ENCODE results near the gene EXD1.
"Not testable (repeated sequence)": the region's sequence is repeated elsewhere in the genome, so short reads cannot be mapped to it uniquely, and the experiment has no call there.

EXD1 gene

DNA sequence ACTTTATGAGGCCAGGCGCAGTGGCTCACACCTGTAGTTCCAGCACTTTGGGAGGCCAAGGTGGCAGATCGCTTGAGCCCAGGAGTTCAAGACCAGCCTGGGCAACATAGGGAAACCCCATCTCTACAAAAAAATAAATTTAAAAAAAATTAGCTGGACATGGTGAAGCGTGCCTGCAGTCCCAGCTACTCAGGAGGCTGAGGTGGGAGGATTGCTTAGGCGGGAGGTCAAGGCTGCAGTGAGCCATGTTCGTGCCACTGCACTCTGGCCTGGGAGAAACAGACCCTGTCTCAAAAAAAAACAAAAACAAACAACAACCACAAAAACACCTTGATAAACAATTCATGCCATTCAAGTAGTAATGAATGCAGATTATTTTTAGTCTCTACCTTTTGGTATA is 4.7 kb upstream of the EXD1 start:
- H3K4me3 ChIP-seq (ENCODE audit: low read length); DNase-seq (ENCODE audit: low read depth, low spot score): not testable (repeated sequence)

DNA sequence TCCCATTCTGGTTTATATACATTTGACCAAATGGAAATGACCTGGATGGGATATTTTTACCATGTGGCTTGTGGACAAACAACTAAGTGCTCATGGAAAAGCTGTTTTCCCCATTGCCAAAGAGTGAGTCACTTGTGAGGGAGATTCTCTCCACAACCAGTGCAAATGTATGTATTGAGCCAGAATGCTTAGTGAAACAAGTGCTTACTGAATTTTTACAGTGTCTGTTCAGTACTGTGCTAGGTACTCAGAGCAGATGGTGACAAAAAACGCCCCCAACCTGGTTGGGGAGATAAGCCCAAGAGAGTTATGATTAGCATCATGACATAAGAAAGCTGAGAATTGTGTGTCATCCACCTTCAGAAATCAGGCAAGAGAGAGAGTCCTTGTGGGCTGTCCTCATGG is 2.8 kb upstream of the EXD1 start:
- no peak for DNase-seq (ENCODE audit: low read depth, low spot score)
- no peak overlapping the region for H3K4me3 ChIP-seq (ENCODE audit: low read length)

DNA sequence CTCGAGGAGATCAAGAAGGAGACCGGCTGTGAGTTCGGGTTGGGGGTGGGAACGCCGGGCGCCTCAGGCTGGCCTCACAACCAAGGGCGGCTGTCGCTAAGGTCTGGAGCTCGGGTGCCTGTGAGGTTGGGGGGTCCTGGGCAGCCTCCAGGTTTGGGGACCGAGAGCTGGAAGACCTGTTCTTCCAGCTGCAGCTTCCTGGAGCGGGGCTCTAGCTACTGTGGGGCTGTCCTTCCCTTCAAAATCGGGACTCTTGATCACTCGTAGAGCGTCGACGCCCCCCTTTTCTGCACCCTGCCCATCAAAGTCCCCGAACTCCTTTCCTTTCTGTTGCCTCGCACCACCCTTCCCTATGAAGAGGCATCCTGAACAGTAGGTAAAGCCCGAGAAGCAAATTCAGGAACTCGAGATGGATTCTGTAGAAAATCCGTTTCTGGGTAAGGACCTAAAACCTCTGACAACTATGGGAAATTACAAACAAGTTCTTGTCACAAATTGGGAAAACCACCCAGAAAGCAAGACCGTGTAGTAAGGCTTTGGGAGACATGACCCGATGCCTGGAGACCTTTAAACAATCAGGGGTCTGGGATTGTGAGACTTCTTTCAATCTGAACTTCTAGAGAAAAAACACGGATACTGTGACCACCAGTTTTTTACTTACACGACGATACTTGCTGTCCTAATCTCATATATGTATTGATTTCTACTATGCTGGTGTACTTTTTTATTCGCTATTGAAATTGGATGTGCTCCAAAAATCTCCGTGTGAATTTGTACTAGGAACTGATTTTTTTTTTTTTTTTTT is 1.1 kb upstream of the EXD1 start:
- peak overlapping the region; percentile 87 for H3K4me3 ChIP-seq (ENCODE audit: low read length)
- DNase-seq (ENCODE audit: low read depth, low spot score) = no peak

DNA sequence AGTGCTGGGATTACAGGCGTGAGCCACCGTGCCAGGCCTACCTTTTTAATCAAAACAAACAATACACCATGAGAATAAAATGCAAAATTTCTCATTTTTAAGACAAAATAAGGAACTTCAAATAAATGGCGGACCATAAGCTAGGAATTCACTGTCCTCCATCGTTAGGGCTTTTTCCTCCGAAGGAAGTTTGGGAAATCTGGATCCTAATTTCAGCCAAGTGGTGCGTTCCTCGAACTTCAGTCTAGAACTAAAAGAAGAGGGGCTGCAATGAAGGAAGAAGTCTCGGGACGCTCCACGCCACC is 260 bp downstream of the EXD1 start:
- DNase-seq (ENCODE audit: low read depth, low spot score) = no peak
- no peak overlapping the region for H3K4me3 ChIP-seq (ENCODE audit: low read length)

DNA sequence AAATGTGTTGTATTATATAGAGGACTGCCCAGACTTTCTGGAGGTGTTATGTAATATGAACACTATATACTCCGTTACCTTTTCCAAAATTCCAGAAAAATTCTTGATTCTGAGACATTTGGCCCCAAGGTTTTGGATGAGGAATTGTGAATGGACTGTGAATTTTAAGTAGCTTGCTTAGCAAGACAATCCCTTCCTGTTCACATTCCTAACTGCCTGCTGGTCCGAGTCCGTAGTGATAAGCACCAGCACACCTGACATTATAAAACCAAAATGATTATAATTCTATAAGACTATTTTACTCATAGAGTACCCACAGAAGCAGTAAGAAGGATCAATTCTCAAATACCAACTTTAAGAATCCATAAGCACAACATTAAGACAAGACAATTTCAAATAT is 11.2 kb downstream of the EXD1 start:
- DNase-seq (ENCODE audit: low read depth, low spot score) = no peak
- H3K4me3 ChIP-seq (ENCODE audit: low read length) = no peak overlapping the region

DNA sequence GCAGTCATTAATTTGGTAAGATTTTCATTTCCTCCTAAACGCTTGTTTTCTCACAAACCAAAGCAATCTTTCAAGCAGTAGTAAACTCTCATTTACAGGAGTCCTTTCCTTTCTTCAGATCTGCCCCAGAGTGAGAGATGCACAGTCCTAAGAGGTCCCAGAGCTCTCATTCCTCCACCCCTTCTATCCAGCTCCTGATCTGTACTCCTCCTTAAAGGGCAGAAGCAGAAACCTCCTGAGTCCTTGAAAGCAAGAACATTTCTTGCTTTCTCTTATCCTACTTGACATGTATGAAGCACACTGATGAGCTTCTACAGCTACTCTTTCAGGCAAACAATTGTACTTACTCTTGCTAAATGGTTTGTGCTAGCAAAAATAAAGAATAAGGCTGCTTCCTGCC is 11.7 kb downstream of the EXD1 start:
- no peak for DNase-seq (ENCODE audit: low read depth, low spot score)
- no peak overlapping the region for H3K4me3 ChIP-seq (ENCODE audit: low read length)

DNA sequence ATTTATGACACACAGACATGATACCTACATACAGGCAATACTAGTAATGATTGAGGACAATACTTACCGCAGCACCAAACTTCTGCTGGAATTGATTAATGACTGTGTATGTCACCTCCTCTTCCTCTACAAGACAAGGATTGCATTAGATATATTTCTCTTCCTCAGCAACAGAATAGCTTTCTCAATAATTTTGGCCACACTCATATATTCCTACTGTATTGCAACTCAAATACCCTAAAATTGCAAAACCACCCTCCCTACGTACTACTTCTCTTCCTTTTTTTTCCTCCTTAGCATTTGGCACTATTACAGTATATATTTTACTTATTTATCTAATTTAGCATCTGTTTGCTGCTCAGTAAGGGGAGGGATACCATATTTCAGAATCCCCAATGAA is 14.8 kb downstream of the EXD1 start:
- DNase-seq (ENCODE audit: low read depth, low spot score) = no peak
- H3K4me3 ChIP-seq (ENCODE audit: low read length) = no peak overlapping the region

DNA sequence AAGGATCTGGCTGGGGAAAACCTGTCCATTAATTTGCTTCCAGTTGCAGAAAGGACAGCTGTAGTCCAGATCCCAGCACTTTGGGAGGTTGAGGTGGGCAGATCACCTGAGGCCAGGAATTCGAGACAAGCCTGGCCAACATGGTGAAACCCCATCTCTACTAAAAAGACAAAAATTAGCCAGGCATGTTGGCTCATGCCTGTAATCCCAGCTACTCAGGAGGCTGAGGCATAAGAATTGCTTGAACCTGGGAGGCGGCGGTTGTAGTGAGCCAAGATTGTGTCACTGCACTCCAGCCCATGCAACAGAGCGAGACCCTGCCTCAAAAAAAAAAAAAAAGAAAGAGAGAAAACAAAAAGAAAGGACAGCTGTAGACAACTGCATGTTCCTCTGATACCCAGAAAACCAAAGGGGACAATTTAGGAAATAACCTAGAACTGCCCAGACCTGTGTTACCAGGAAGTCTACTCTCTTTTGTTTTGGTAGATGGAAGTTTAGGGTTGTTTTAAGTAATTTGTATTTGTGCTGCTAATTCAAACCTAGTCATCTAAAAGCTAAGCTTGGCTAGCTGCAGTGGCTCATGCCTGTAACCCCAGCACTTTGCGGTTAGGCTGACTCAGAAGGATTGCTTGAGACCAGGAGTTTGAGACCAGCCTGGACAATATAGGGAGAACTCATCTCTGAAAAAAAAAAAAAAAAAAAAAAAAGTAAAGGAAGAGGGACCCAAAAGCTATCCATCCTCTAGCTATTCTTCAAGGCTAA is 22.7 kb downstream of the EXD1 start:
- no peak overlapping the region for H3K4me3 ChIP-seq (ENCODE audit: low read length)
- DNase-seq (ENCODE audit: low read depth, low spot score) = no peak

DNA sequence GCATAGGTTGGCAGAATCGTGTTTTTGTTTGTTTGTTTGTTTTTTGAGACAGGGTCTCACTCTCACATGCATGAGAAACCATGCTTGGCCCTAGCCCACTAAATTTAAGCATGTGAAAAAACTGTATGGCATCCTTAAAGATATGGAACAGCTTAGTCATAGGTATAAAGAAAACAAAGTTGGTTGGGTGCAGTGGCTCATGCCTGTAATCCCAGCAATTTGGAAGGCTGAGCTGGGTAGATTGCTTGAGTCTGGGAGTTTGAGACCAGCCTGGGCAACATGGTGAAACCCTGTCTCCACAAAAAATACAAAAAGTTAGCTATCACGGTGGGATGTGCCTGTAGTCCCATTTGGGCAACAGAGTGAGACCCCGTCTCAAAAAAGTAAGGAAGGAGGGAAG is 25.2 kb downstream of the EXD1 start:
- no peak for DNase-seq (ENCODE audit: low read depth, low spot score)
- H3K4me3 ChIP-seq (ENCODE audit: low read length) = no peak overlapping the region

DNA sequence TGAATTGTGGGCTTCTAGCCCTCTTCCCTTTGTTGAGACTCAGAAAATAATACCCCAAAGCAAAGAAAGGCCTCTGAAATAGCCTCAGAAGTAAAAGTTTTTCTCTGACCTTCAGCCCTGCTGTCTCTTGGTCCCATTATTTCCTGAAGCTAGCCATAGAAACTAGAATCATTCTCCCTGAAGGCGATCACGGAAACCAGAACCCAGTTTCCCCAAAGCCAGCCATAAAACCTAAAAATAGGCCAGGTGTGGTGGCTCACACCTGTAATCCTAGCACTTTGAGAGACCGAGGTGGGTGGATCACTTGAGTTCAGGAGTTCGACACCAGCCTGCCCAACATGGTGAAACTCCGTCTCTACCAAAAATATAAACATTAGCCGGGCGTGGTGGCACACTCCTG is 27.2 kb downstream of the EXD1 start:
- no peak for DNase-seq (ENCODE audit: low read depth, low spot score)
- no peak overlapping the region for H3K4me3 ChIP-seq (ENCODE audit: low read length)

DNA sequence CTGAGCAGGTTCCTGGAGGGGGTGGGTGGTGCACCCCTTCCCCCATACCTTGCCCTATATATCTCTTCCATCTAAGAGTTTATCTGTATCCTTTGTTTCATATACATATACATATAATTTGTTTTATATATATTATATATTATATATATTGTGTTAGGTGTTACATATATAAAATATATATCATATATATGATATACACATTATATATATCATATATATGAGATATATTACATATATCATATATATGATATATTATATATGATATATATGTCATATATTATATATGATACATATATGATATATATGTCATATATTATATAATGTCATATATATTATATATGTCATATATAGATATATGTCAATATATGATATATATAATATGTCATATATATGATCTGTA is 31.1 kb downstream of the EXD1 start:
- no peak for DNase-seq (ENCODE audit: low read depth, low spot score)
- H3K4me3 ChIP-seq (ENCODE audit: low read length) = no peak overlapping the region

DNA sequence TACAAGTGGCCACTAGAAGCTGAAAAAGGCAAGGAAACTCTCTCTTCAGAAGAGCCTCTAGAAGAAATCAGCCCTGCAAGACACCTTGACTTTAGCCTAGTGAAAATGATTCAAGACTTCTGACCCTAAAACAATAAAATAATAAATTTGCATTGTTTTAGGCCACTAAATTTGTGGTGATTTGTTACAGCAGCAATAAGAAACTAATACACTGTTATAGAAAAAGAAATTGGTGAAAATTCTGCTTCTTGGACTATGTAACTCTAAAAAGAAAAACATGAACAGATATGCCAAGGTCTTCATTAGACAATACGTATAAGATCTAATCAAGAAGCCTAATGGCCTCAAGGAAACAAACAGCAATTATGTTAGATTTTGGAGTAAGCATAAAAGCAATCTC is 36.1 kb downstream of the EXD1 start:
- DNase-seq (ENCODE audit: low read depth, low spot score) = no peak
- no peak overlapping the region for H3K4me3 ChIP-seq (ENCODE audit: low read length)

DNA sequence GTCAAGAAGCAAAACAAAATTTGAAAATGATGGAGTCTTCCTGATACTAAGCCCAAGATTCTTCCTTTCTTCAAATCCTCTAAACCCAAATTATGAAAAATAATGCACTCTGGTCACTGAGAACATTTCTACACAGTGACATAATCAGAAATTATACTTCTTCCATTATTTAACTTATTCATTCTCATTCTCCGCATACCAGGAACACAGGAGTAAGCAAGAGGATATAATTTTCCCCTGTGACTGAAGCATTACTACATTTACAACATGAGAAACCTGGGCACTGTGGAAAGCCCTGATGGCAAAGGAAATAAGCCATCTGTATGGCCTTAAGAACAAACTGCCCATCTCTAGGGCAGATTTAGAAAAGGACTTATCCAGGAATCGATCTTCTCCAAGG is 47.0 kb downstream of the EXD1 start:
- H3K4me3 ChIP-seq (ENCODE audit: low read length) = no peak overlapping the region
- DNase-seq (ENCODE audit: low read depth, low spot score) = no peak

DNA sequence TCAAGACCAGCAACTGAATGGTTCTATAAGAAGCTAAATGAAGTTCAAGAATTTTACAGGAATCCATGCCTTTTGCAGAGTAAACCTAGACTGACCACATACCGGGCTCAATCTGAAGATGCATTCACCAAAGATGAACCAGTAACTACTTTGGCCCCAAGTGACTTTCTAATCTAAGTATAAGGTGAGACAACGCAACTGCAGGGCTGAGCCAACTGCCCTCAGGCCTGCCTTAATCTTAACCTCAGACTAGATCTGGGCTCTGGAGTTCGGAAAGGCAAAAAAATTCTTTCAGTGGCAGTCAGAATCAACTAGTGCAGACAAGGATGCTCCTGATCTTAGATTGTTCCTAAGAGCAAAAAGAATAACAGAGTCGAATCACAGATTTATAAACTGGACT is 48.3 kb downstream of the EXD1 start:
- H3K4me3 ChIP-seq (ENCODE audit: low read length) = no peak overlapping the region
- no peak for DNase-seq (ENCODE audit: low read depth, low spot score)

DNA sequence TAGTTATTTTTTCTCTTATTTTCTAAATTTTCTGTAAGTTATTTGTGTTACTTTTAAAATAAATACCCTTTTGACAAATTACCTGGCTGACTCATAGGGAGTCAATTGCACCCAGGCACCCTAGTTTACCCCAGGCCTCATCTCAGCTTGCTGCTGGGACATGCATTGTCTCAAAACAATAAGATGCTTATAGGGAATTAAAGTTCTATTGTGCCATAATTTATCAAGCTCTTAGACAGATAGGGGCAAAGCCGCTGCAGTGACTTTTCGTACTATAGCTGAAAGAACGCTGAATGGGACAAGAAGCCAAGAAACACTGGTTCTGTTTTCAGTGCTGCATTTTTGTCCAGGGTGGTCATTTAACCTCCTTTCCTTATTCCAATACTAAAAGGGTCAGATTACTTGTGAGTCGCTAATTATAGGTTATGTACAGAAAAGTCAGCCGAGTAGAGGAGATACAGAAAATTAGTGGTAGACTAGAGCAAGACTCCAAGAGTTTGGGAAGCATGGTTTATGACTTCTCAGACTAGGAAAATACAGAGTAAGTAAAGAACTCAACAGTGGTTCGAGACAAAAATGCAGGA is 50.3 kb downstream of the EXD1 start:
- no peak for DNase-seq (ENCODE audit: low read depth, low spot score)
- H3K4me3 ChIP-seq (ENCODE audit: low read length) = no peak overlapping the region

DNA sequence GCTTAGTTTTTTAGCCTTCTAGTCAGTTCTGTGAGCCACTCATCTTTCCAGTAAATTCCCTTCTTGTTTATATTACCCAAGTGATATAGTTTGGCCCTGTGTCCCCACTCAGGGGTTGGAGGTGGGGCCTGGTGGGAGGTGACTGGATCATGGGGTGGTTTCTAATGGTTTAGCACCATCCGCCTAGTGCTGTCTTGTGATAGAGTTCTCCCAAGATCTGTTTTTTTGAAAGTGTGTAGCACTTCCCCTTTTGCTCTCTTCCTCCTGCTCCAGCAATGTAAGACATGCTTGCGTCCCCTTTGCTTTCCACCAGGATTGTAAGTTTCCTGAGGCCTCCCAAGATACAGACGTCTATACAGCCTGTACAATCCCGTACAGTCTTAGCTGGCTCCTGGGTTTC is 60.8 kb downstream of the EXD1 start:
- no peak for DNase-seq (ENCODE audit: low read depth, low spot score)
- H3K4me3 ChIP-seq (ENCODE audit: low read length) = no peak overlapping the region

DNA sequence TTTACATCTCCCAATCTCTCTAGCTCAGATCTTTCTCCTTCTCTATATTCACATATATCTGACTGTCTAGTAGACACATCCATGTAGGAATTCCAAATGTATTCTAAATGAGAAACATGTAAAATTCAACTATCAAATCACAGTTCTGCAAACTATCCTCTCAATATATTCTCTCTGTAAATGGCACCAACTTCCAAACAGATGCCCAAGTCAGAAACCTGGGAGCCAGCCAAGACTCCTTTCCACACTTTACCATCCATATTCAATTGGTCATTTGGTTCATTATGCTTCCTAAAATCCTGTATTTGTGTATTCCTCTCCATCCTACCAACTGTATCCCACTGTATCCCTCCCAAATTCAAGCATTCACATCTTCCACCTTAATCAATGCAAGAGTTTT is 61.5 kb downstream of the EXD1 start:
- DNase-seq (ENCODE audit: low read depth, low spot score) = no peak
- no peak overlapping the region for H3K4me3 ChIP-seq (ENCODE audit: low read length)

DNA sequence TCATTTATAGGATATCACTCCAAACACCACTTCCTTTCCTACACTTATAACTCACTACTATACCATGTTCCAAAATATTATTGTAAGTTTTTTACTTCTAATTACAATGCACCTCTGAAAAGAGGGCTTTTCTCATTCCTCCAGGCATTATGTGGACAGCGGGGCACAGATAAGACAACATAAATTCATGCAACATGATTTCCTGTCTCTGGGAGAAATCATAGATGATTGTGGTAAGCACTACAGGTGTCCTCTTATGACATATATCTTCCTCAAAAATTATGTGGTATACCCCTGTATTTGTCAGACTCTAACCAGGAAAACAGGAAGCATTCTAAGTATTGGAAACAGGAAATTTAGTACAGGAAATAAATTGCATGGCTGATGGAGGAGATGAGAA is 68.8 kb downstream of the EXD1 start:
- no peak for DNase-seq (ENCODE audit: low read depth, low spot score)
- H3K4me3 ChIP-seq (ENCODE audit: low read length) = no peak overlapping the region

DNA sequence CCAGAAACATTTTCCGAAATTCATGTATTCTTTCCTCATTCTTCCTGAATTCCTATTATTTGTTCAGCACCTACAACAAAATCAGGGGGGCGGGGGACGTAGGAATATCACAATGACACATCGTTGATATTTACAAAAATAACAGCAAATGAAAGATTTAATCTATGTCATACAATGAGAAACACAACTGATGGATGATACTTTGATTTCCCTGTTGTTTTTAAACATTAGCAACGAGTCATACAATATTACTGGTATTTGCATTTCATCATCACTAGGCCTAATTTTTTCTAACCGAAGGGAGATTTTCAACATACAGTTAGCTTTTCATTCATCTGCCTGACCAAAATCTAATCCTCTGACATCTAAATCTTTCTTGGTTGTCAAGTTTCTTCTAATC is 69.2 kb downstream of the EXD1 start:
- H3K4me3 ChIP-seq (ENCODE audit: low read length) = no peak overlapping the region
- DNase-seq (ENCODE audit: low read depth, low spot score) = no peak

DNA sequence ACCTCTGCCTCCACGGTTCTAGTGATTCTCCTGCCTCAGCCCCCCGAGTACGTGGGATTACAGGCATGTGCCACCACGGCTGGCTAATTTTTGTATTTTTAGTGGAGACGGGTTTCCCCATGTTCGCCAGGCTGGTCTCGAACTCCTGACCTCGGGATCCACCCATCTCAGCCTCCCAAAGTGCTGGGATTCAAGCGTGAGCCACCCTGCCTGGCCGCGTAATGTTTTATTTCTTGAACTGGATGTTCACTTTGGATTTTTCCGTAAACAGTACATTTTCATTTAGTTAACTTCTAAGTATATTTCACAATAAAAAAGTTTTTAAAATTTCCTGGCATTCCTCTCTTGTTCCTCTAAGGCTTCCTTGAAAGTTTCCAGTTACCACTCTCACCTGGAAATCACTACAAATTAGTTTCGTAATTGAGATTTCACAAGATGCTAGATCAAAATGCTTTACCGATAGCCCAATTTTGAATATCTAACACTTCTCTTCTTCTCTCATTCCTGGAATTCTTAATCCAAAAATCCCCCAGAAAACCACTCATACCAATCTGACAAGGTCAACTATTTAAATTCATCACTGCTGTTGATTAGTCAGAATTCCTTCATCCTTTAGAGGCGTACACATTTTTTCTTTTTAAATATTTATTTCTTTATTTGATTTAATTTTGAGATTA is 69.8 kb downstream of the EXD1 start:
- DNase-seq (ENCODE audit: low read depth, low spot score) = no peak
- H3K4me3 ChIP-seq (ENCODE audit: low read length) = no peak overlapping the region

Data from Jurkat, Clone E6-1 (cell line).